Measurements from ENCODE around the gene ST7.

DNA sequence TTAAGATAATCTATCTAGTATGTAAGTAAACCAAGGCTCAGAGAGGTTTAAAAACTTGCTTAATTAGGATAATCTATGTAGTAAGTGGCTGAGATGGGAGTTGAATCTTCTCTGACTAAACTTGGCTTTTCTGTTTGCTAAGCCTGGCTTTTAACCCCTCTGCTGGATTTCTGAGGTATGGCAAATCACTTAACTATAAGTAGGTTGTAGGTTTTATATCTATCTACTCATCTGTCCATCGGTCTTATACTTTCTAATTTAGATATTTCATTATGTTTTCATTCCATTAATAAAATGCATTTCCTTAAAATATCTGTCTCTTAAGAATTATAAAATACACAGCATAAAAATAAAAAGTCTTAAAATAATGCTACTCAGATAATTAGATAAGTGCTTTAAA lies 59.4 kb downstream of the ST7 start:
- TF ChIP-seq, protein P1, sequence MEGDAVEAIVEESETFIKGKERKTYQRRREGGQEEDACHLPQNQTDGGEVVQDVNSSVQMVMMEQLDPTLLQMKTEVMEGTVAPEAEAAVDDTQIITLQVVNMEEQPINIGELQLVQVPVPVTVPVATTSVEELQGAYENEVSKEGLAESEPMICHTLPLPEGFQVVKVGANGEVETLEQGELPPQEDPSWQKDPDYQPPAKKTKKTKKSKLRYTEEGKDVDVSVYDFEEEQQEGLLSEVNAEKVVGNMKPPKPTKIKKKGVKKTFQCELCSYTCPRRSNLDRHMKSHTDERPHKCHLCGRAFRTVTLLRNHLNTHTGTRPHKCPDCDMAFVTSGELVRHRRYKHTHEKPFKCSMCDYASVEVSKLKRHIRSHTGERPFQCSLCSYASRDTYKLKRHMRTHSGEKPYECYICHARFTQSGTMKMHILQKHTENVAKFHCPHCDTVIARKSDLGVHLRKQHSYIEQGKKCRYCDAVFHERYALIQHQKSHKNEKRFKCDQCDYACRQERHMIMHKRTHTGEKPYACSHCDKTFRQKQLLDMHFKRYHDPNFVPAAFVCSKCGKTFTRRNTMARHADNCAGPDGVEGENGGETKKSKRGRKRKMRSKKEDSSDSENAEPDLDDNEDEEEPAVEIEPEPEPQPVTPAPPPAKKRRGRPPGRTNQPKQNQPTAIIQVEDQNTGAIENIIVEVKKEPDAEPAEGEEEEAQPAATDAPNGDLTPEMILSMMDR (IDR thresholded peaks at IDR 0.05; ENCODE audit: low read depth, low read length) = peak; percentile 40
- no peak for TF ChIP-seq POLR2A (IDR thresholded peaks at IDR 0.05; ENCODE audit: extremely low read depth, insufficient read length)
- TF ChIP-seq, protein P2, sequence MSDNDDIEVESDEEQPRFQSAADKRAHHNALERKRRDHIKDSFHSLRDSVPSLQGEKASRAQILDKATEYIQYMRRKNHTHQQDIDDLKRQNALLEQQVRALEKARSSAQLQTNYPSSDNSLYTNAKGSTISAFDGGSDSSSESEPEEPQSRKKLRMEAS (IDR thresholded peaks at IDR 0.05; ENCODE audit: low read depth, low read length) = no peak
